Daoy (cell line): ENCODE data around the gene MPND. TPM values are rescaled to one million over a fixed set of nuclear protein-coding genes. Genes with fewer than 3 reads are reported as not detected.
A peak's percentile ranks its signal among the peaks of the same experiment; 100 is the strongest.

Experiments
- DNase-seq: peaks from one replicate; pipeline ENCODE4 v3.0.0-alpha.2; 2015; ENCODE audit warnings: low read depth
- total RNA-seq: library from RNA; depleted of rRNA; stranded (reverse); fragments of >200 nt; shearing (Covaris generic); gene quantifications from 2 replicates; pipeline ENCODE4 v1.2.3, GENCODE V29; 2014; rRNA removed

MPND gene, protein sequence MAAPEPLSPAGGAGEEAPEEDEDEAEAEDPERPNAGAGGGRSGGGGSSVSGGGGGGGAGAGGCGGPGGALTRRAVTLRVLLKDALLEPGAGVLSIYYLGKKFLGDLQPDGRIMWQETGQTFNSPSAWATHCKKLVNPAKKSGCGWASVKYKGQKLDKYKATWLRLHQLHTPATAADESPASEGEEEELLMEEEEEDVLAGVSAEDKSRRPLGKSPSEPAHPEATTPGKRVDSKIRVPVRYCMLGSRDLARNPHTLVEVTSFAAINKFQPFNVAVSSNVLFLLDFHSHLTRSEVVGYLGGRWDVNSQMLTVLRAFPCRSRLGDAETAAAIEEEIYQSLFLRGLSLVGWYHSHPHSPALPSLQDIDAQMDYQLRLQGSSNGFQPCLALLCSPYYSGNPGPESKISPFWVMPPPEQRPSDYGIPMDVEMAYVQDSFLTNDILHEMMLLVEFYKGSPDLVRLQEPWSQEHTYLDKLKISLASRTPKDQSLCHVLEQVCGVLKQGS
- 0.95 and 2.5 TPM in 2 replicates for total RNA-seq

DNA sequence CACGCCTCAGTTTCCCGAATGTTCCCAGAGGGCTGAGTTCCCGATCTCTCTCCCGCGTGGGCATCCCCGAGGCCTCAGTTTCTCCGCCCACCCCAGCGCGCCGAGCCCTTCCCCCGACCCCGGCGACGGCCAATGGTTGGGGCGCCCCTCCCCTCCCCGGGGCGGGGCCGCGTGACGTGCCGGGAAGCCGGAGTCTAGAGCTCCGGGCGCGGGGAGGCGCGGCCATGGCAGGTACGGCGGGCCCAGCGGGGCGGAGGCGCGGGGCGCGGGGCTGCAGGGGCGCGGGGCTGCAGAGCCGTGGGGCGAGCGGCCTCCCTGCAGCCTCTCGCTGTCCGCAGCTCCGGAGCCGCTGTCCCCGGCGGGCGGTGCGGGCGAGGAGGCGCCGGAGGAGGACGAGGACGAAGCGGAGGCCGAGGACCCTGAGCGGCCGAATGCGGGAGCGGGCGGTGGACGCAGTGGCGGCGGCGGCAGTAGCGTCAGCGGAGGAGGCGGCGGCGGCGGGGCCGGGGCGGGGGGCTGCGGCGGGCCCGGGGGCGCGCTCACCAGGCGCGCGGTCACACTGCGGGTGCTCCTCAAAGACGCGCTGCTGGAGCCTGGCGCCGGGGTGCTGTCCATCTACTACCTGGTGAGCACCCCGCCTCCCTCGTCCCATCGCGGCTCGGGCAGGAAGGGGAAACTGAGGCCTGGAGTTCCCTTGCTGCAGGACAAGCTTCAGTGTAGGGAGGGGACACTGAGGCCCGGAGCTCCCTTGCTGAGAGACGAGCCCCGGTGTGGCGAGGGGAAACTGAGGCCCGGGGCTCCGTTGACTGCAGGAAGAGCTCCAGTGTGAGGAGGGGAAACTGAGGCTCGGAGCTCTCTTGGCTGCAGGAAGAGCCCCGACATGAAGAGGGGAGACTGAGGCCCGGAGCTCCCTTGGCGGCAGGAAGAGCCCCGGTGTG, at the start of gene MPND:
MPND (plus strand) TSS at position 193 of the 938 bp plus-strand sequence; CDS start at position 225, 32 bp downstream.
- DNase-seq, result peak; percentile 92

DNA sequence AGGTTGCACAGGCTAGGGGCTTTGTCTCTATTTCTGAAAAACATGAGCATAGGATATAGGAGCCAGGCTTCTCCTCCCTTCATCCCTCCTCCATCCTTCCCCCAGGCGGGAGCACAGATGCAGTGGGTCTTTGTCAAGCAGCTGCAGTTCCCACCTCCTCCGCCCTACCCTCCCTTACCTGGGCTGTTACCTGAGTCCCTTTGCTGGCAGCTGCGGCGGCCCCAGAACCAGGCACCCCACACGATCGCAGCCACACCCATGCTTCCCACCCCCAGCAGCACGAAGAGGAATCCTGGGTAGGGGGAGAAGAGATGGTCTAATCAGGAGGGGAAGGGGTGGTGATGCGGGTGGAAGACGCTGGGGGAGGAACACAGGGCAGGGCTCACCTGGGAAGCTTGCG, 49.0 kb upstream of the MPND start:
- no peak for DNase-seq

GRCh38 chr19:4295972-4296771, 47.2 kb upstream of the MPND start:
- peak; percentile 55 for DNase-seq

DNA sequence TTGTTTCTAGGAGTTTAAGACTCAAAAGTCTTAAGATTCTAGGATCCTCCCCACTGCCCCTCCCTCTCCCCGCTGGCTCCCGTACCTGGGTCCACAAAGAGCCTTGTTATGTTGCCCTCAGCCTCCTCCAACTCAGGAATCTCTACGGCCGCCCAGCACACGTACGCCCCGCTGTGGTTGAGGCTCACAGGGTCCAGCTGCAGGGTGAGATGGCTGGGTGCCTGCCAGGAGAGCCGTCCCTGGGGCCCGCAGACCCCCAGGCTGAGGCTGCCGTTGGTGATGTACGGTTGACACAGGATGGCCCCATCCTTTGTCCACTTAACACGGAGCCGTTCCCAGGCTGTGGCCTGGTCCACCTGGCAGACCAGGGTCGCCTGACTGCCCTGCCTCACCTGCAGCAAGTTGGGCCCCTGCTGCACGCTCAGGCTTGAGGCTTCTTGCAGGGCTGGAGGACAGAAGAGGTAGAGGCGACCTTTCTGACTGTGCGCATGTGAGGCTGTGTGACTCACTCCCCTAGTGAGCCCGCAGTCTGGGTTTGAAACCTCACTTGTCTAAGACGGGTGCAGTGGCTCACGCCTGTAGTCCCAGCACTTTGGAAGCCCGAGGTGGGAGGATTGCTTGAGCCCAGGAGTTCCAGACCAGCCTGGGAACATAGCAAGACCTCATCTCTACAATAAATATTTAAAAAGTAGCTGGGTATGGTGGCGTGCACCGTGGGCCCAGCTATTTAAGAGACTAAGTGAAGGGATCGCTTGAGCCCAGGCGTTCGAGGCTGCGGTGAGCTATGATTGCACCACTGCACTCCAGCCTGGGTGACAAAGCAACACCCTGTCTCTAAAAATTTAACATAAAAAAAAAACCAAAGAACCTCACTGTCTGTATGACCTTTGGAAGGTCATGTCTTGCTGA, 45.2 kb upstream of the MPND start:
- peak; percentile 40 for DNase-seq

- DNase-seq, result no peak
These were observed 44.4 kb upstream of the MPND start for GRCh38 chr19:4298810-4299550.

GRCh38 chr19:4300589-4300988, 42.8 kb upstream of the MPND start:
- no peak for DNase-seq

DNA sequence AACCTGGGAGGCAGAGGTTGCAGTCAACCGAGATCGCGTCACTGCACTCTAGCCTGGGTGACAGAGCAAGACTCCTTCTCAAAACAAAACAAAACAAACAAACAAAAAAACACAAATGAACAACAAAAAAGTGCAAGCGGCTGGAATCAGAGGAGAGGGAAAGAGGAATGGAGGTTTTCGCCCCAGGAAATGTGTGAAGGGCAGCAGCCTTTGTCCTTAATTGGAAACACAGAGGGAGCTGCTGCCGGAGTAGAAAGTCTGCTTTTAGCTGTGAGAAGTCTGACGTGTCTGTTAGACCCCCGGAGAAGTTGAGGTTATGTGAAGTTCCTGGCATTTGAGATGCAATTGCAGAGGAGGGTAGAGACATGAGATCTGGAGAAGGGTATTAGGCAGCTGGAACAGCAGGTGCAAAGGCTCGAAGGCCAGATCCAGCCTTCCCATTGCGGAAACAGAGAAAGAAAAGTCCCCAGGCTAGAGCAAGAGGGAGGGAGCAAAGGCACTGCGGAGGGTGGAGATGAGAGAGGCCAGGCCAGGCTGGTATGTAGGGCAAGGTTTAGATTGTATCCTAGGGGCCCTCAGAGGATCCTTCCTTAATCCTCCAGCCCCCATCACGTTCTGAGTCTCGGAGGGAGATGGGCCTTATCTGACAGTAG, 41.6 kb upstream of the MPND start:
- no peak for DNase-seq

DNA sequence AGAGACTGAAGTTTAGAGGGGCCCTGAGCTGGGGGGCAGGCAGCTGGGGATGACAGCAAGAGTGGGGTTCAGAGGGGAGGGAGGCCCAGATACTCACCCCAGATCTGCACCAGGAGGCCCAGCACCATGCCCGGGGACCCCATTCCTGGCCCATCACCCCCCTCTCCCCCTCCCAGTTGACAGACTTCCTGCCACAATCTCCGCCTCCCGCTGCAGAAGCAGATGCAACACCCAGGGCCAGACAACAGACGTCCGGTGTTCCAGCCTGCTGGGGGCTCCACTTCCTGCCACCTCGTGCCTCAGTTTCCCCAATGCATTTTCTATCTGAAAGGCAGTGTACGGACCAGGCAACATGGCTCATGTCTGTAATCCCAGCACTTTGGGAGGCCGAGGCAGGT, 41.1 kb upstream of the MPND start, which contains the start of gene TMIGD2:
TMIGD2 (minus strand) TSS at position 147 of the 398 bp plus-strand sequence; CDS start at position 143, 4 bp downstream.
- DNase-seq, result no peak

DNA sequence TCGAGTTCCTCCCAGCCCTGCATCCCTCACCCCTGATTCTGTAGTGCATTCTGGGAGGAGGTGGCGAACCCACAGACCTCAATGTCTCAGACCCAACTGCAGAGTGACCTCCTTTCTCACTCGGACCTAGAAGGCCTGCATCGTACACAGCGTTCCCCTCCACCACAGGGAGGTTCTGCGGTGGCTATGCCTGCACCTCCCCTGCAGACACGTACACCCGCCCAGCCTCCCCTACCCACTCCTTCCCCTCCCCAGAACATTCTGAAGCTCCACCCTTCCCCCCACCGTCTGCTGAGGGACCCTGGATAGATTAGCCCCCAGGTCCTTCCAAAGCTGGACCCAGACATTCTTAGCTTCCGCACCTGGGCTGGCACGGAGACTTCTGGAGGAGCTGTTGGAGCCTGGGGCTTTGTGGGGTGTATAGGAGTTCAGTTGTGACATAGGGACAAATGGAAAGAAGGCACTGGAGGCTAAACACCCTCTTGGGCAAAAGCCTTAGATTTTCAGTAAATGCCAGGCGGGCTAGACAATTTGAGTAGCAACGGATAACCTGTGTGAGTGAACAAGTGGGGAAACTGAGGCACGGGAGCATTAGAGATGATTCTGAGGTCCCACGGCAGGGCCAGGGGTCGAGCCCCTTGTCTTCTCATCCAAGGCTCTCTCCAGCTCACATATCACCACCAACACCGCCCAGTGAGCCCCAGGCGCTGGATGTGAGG, 39.4 kb upstream of the MPND start:
- no peak for DNase-seq

- peak; percentile 88 for DNase-seq
These were observed 38.7 kb upstream of the MPND start, which contains the start of gene FSD1 for GRCh38 chr19:4304538-4305256. Gene FSD1, plus strand, starts transcription at chr19:4304598. Its CDS starts 149 bp downstream, at chr19:4304747.

DNA sequence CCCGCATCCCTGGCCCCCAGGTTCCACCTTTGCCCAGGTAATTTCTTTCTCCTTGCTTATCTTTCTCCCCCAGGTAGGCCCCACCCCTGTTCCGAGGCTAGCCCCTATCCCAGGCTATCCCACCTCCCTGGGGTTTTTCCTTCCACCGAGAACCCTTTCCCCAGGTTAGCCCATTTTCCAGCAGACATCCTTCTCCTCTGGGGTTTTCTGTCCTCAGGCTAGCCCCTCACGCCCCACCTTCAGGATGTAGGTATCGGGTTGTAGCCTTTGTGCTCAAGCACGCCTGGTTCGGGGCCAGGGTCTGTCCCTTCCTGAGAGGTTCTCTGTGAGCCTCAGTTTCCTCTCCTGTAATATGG, 38.1 kb upstream of the MPND start:
- DNase-seq, result no peak

DNA sequence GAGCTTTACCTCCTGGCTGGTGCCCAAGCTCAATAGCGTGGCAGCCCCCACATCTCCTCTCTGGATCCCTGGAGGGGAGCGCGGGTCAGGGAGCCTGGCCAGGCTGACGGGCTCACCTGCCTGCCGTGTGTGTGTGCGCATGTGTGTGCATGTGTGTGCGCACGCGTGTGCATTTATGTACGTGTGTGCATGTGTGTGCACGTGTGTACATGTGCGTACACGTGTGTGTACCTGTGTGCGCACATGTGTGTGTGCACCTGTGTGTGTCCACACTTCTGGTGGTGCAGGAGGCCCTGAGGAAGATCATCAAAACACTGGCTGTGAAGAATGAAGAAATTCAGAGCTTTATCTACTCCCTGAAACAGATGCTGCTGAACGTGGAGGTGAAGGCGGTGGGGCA, 37.7 kb upstream of the MPND start:
- no peak for DNase-seq

DNA sequence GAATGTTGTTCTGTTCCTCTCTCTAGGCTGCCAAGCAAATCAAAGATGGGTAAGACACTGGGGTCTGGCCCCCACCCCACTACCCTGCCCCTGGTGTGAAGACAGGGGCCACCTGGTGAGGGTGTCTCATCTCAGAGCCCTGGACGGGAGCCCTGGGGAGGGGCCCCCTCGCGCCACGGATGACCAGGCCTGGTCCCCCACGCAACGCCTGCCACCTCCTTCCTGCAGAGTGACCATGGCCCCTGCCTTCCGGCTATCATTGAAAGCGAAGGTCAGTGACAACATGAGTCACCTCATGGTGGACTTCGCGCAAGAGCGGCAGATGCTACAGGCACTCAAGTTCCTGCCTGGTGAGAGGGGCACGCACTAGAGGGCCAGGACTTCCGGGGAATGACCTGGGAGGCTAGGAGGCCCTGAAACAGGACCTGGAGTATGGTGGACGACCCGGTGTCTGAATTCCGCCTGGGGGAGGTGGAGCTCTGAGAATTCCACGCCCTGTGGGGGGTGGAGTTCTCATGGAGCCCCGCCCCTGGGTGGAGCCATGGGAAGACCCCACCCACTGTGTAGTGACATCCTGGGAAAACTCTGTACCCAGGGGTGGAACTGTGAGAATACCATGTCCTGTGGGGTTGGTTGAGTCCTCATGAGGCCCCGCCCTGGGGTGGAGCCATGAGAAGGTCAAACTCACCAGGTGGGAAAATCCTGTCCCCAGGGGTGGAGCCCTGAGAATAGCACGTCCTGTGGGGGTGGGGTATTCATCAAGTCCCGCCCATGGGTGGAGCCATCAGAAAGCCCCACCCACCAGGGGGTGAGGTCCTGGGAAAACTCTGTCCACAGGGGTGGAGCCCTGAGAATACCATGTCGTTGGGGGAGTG, 32.9 kb upstream of the MPND start:
- DNase-seq, result peak; percentile 30

DNA sequence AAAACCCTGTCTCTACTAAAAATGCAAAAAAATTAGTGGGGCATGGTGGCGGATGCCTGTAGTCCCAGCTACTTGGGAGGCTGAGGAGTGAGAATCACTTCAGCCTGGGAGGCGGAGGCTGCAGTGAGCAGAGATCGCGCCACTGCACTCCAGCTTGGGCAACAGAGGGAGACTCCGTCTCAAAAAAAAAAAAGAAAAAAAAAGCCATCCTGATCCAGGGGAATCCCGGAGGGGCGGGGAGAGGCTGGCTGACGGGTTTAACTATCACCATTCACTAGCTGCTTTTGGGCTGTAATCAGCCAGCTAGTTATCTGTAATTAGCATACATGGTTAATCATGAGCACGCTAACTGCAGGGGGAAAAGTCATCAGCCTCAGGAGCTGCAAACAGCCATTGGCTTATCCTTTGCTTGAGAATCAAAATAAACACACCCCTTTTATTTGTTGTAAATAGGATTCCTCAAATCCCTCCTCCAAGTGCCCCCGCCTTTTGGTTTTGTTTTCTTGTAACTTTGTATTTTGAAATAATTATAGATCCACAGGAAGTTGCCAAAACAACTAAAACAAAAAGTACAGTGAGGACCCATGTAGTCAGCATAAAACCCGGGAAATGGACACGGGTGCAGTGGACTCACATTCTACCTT, 29.4 kb upstream of the MPND start:
- DNase-seq, result no peak

GRCh38 chr19:4316956-4317355, 26.4 kb upstream of the MPND start:
- no peak for DNase-seq

- no peak for DNase-seq
These were observed 24.9 kb upstream of the MPND start for GRCh38 chr19:4318460-4318859.
